ENCODE data around the gene CERS1. TPM values are rescaled to one million over a fixed set of nuclear protein-coding genes. Genes with fewer than 3 reads are reported as not detected.

CERS1 gene, protein sequence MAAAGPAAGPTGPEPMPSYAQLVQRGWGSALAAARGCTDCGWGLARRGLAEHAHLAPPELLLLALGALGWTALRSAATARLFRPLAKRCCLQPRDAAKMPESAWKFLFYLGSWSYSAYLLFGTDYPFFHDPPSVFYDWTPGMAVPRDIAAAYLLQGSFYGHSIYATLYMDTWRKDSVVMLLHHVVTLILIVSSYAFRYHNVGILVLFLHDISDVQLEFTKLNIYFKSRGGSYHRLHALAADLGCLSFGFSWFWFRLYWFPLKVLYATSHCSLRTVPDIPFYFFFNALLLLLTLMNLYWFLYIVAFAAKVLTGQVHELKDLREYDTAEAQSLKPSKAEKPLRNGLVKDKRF
- 0.34 and 1.5 TPM in 2 replicates for total RNA-seq

DNA sequence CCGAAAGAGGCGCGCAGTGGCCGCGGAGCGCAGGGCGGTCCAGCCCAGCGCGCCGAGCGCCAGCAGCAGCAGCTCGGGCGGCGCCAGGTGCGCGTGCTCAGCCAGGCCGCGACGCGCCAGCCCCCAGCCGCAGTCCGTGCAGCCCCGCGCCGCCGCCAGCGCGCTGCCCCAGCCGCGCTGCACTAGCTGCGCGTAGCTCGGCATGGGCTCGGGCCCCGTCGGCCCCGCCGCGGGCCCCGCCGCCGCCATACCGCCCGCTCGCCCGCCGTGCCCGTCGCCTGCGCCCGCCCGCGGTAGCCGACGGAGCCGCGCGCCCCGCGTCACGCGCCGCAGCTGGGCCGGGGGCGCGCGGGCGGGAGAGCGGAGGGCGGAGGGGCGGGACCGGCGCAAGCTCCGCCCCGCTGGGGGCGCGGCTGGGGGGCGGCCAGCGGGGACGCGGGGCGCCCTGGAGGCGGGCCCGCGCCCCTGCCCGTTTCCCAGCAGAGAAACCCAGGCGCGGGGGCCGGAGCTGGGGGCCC is at the start of gene CERS1:
TSS of gene CERS1 (minus strand) at position 335 of the 518 bp plus-strand sequence. CDS start at position 249, 86 bp downstream.

DNA sequence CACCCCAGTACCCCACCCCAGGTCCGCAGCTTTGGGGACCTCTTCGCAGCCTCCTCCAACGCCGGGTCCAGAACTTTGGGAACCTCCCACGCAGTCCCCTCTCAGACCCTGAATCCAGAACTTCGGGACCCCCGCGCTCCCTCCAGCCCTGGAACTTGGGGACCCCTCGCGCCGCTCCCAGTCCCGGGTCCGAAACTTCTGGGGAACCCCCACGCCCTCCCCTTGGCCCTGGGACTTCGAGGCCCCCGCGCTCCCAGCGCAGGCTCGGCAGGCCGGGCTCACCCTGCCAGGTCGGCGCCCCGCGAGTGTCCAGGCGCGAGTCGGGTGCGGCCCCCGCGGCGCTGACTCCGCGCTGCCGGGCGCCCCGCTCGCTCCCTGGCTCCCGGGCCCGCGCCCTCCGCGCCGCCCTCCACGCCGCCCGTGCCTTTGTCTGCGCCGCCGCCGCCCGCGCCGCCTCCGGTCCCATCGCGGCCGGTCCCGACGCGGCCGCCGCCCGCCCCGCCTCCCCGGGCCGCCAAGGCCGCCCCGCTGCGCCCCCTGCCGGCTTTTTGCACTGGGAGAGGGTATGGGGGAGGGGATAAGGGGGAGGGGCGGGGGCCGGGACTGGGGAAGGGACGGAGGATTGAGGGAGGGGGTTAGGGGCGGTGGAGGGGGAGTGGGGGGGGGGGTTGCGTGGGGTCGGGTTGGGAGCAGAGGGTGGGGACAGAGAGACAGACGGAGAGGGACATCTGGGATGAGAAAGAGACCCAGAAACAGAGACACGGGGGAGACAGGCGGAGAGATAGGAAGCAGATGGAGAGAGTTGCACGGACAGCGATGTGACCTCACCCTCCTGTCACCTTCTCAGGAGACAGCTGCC is 45.0 kb upstream of the CERS1 start, which contains the start of gene HOMER3:
TSS of gene HOMER3 (minus strand) at position 449 of the 859 bp plus-strand sequence. CDS start 2,235 bp downstream, outside the sequence.

DNA sequence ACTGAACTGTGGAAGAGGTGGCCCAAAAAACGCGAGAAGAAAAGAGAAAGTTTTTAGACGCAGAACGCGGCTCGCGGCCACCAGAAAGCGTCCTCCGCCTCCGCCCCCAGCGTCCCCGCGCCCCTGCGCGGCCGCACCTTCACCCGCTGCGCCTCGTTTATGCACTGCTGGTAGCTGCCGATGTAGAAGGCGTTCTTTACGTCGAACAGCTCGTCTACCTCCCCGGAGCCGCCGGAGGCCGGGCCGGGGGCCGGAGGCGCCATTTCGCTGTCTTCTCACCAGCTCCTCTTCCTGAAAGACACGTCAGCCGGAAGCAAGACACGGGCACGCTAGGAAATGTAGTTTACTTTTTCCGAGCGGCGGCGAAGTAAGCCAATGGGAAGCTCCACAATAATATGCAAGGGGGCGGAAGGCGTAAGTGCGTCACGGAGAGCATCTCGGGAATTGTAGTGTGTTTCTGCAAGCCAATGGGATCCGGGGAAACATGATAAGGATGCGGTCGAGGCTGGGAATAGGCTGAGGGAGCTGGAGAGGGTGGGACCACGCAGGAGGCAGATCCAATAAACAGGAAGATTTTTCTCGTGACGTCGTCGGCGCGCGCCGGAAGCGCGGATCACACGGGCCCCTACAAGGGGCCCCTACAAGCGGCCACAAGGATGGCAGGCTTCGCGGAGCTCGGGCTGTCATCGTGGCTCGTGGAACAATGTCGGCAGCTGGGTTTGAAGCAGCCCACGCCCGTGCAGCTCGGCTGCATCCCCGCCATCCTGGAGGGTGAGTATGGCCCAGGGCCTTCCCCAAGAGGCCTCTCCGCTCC is 23.3 kb upstream of the CERS1 start, which contains the start of the genes COPE and DDX49:
TSS of gene COPE (minus strand) at position 302 of the 814 bp plus-strand sequence. CDS start at position 263, 39 bp downstream.
TSS of gene DDX49 (plus strand) at position 630 of the 814 bp plus-strand sequence. CDS start at position 657, 27 bp downstream.

DNA sequence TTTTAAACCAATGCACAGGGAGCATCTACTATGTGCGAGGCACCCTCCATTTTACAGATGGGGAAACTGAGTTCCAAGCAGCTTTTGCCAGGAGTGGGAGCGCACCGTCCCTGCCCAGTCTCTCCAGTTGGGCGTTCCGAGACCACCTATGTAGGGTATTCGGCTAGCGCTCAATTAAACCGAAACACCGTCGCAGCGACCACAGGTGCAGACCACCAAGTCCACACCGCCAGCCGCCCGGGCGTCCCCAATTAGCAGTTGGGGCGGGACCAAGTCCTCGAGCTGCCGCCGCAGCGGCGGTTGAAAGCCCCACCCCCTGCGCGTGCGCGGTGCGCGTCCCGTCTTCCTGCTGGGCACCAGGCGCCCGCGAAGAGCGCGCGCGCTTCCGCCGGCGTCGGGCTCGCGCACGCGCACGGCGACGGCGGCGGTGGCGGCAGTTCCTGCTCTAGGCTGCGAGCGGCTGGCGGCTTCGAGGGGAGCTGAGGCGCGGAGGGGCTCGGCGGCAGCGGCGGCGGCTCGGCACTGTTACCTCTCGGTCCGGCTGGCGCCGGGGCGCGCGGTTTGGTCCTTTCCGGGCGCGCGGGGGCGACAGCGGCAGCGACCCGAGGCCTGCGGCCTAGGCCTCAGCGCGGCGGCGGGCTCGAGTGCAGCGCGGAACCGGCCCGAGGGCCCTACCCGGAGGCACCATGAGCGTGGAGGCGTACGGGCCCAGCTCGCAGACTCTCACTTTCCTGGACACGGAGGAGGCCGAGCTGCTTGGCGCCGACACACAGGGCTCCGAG is 64.2 kb downstream of the CERS1 start, which contains the start of gene UPF1:
TSS of gene UPF1 (plus strand) at position 436 of the 782 bp plus-strand sequence. CDS start at position 687, 251 bp downstream.

Other genes with a start within 250 kb of the CERS1 start
- gene CRTC1, start 212.5 kb downstream of the CERS1 start, total RNA-seq, result 1.2 and 2.0 TPM in 2 replicates
- not detected in 2 replicates for gene COMP, start 104.9 kb downstream of the CERS1 start, total RNA-seq
- 42.7 and 45.6 TPM in 2 replicates for gene UPF1, start 64.2 kb downstream of the CERS1 start, total RNA-seq
- 357 and 370 TPM in 2 replicates for gene COPE, start 23.2 kb upstream of the CERS1 start, total RNA-seq
- 64.8 and 77.8 TPM in 2 replicates for gene DDX49, start 23.6 kb upstream of the CERS1 start, total RNA-seq
- 63.8 and 67.1 TPM in 2 replicates for gene HOMER3, start 45.1 kb upstream of the CERS1 start, total RNA-seq
- 23.6 and 24.0 TPM in 2 replicates for gene SUGP2, start 137.4 kb upstream of the CERS1 start, total RNA-seq
- 47.9 and 48.3 TPM in 2 replicates for gene ARMC6, start 137.4 kb upstream of the CERS1 start, total RNA-seq
- gene SLC25A42, start 167.8 kb upstream of the CERS1 start, total RNA-seq, result 6.2 and 6.9 TPM in 2 replicates
- gene TMEM161A, start 242.3 kb upstream of the CERS1 start, total RNA-seq, result 28.6 and 30.5 TPM in 2 replicates

Data from bronchus fibroblast of lung (primary cell).